CD4-positive, CD25-positive, alpha-beta regulatory T cell (primary cell): ENCODE measurements around the gene TTC31. TPM values are rescaled to one million over a fixed set of nuclear protein-coding genes. Genes with fewer than 3 reads are reported as not detected.

ENCODE experiments used
- ATAC-seq, 2 donors: fragments of 150-1000 bp; cut with Tn5 transposase; one replicate each; pipeline ENCODE4 v1.10.0; 2021; ENCODE audit warnings: low read depth in 2 of 2, moderate number of reproducible peaks in 2 of 2, moderate library complexity in 1 of 2
- DNase-seq, 3 donors: peaks; one replicate each; pipeline versions ENCODE4 v3.0.0 to v3.0.0-alpha.2; 2012 to 2022; ENCODE audit warnings: mixed read lengths in 1 of 3
- H3K27ac ChIP-seq: one replicate; pipeline ENCODE4 v1.7.0; 2013; ENCODE audit warnings: mild to moderate bottlenecking, low read length; ENCODE audit not compliant: insufficient read depth, poor library complexity, severe bottlenecking
- H3K27me3 ChIP-seq: one replicate; pipeline ENCODE4 v1.7.0; 2013; ENCODE audit warnings: low read length; ENCODE audit not compliant: control insufficient read depth, insufficient read depth
- H3K36me3 ChIP-seq: one replicate; pipeline ENCODE4 v1.7.0; 2013; ENCODE audit warnings: mild to moderate bottlenecking, low read length, moderate library complexity; ENCODE audit not compliant: control insufficient read depth, insufficient read depth
- H3K4me1 ChIP-seq: 2 replicates; pipeline ENCODE4 v1.7.0; 2013; ENCODE audit warnings: mild to moderate bottlenecking, low read length; ENCODE audit not compliant: insufficient read depth, control insufficient read depth, poor library complexity, severe bottlenecking
- H3K4me3 ChIP-seq: one replicate; pipeline ENCODE4 v1.7.0; 2013; ENCODE audit warnings: low read depth, mild to moderate bottlenecking, low read length, moderate library complexity
- H3K9me3 ChIP-seq, 2 experiments: 1 replicate in 1 of 2; 2 replicates in 1 of 2; pipeline ENCODE4 v1.7.0; 2013; ENCODE audit warnings: low read length in 2 of 2, mild to moderate bottlenecking in 1 of 2, moderate library complexity in 1 of 2; ENCODE audit not compliant: control insufficient read depth in 2 of 2
- H3K27ac Mint-ChIP-seq, 3 donors: one replicate each; pipeline ENCODE4 v1.8.0; 2020 to 2022; ENCODE audit warnings: mild to moderate bottlenecking in 3 of 3, mixed read lengths in 3 of 3, moderate library complexity in 2 of 3
- H3K27me3 Mint-ChIP-seq: one replicate; pipeline ENCODE4 v1.8.0; 2022; ENCODE audit warnings: mild to moderate bottlenecking, mixed read lengths
- H3K36me3 Mint-ChIP-seq: one replicate; pipeline ENCODE4 v1.8.0; 2020; ENCODE audit warnings: mixed read lengths
- H3K4me1 Mint-ChIP-seq, 4 donors: one replicate each; pipeline ENCODE4 v1.8.0; 2020 to 2022; ENCODE audit warnings: mixed read lengths in 4 of 4, mild to moderate bottlenecking in 1 of 4
- H3K4me3 Mint-ChIP-seq, 4 donors: one replicate each; pipeline ENCODE4 v1.8.0; 2020 to 2022; ENCODE audit warnings: mild to moderate bottlenecking in 4 of 4, mixed read lengths in 4 of 4, moderate library complexity in 3 of 4
- H3K9me3 Mint-ChIP-seq, 7 donors: one replicate each; pipeline ENCODE4 v1.8.0; 2020 to 2022; ENCODE audit warnings: mixed read lengths in 7 of 7, mild to moderate bottlenecking in 3 of 7, moderate library complexity in 2 of 7
- polyA plus RNA-seq, 4 donors: library from polyadenylated mRNA; unstranded; fragments of 300-500 nt; fragmentation: Illumina TruSeq; gene quantifications; one replicate each; pipeline ENCODE4 v1.2.3, GENCODE V29; 2021
- total RNA-seq: library from RNA; stranded (reverse); gene quantifications from one replicate; pipeline ENCODE4 v1.2.3, GENCODE V29; 2022

Gene TTC31
- total and polyA plus RNA-seq, 5 donors from 2014 or later, result 21.7 to 38.7 (median 23.4) TPM

- peaks cover 22% of the 10 kb centered on the region for H3K36me3 Mint-ChIP-seq
- H3K4me3 ChIP-seq, result no peak overlapping the region
- H3K9me3 Mint-ChIP-seq, result peaks cover 0 to 1% (median 0%) of the 10 kb centered on the region in 7 donors
- no peaks in the 10 kb centered on the region for H3K9me3 ChIP-seq
- H3K4me3 Mint-ChIP-seq, result peak overlapping the region in 3 of 4 donors; percentile 64 to 83 (median 78)
- ATAC-seq, result no peak
- H3K4me1 ChIP-seq, result peaks cover 40% of the 10 kb centered on the region
- no peak overlapping the region for H3K27ac ChIP-seq
- peaks cover 8% of the 10 kb centered on the region for H3K36me3 ChIP-seq
- peaks cover 62% of the 10 kb centered on the region for H3K27me3 Mint-ChIP-seq
- no peak for DNase-seq
- H3K27me3 ChIP-seq, result peaks cover 2% of the 10 kb centered on the region
- no peak overlapping the region for H3K27ac Mint-ChIP-seq
- peaks cover 0 to 71% (median 24%) of the 10 kb centered on the region in 4 donors for H3K4me1 Mint-ChIP-seq
Observed at GRCh38 chr2:74500578-74500946, 17.7 kb downstream of the TTC31 start.

GRCh38 chr2:74501335-74502071, 18.6 kb downstream of the TTC31 start:
- Mint-ChIP-seq H3K27ac (no peak overlapping the region), H3K4me3 (peak overlapping the region; percentile 67 to 83 (median 78)), H3K4me1 (peaks cover 0 to 79% (median 26%) of the 10 kb centered on the region in 4 donors), H3K9me3 (peaks cover 0 to 1% (median 0%) of the 10 kb centered on the region in 7 donors), H3K27me3 (peaks cover 62% of the 10 kb centered on the region), H3K36me3 (peaks cover 20% of the 10 kb centered on the region)
- Histone ChIP-seq H3K4me1 (peaks cover 47% of the 10 kb centered on the region), H3K4me3 (no peak overlapping the region), H3K9me3 (no peaks in the 10 kb centered on the region), H3K27ac (no peak overlapping the region), H3K36me3 (peaks cover 13% of the 10 kb centered on the region), H3K27me3 (peaks cover 2% of the 10 kb centered on the region)
- ATAC-seq (no peak), DNase-seq (no peak)

GRCh38 chr2:74502147-74502719, 19.4 kb downstream of the TTC31 start:
- Mint-ChIP-seq H3K27ac (no peak overlapping the region), H3K36me3 (peaks cover 23% of the 10 kb centered on the region)

GRCh38 chr2:74502720-74503505, 20.0 kb downstream of the TTC31 start:
- Histone ChIP-seq H3K27ac (no peak overlapping the region), H3K27me3 (peaks cover 2% of the 10 kb centered on the region), H3K4me3 (peak overlapping the region; percentile 32), H3K4me1 (peaks cover 51% of the 10 kb centered on the region), H3K9me3 (no peaks in the 10 kb centered on the region), H3K36me3 (peaks cover 13% of the 10 kb centered on the region)
- H3K27ac Mint-ChIP-seq, result peak overlapping the region in 1 of 3 donors; percentile 56
- H3K9me3 Mint-ChIP-seq, result peaks cover 0 to 5% (median 0%) of the 10 kb centered on the region in 7 donors
- peaks cover 5 to 85% (median 34%) of the 10 kb centered on the region in 4 donors for H3K4me1 Mint-ChIP-seq
- ATAC-seq (no peak), DNase-seq (peak in 1 of 3 donors; percentile 75)
- H3K27me3 Mint-ChIP-seq, result peaks cover 69% of the 10 kb centered on the region
- H3K36me3 Mint-ChIP-seq, result peaks cover 26% of the 10 kb centered on the region
- H3K4me3 Mint-ChIP-seq, result peak overlapping the region; percentile 68 to 84 (median 82)

More at GRCh38 chr2:74502147-74502719, 19.4 kb downstream of the TTC31 start:
- Histone ChIP-seq H3K4me1 (peaks cover 53% of the 10 kb centered on the region), H3K4me3 (no peak overlapping the region), H3K27ac (no peak overlapping the region), H3K9me3 (no peaks in the 10 kb centered on the region), H3K27me3 (peaks cover 2% of the 10 kb centered on the region), H3K36me3 (peaks cover 13% of the 10 kb centered on the region)
- peak overlapping the region; percentile 68 to 83 (median 78) for H3K4me3 Mint-ChIP-seq
- peaks cover 0 to 2% (median 0%) of the 10 kb centered on the region in 7 donors for H3K9me3 Mint-ChIP-seq
- DNase-seq (no peak), ATAC-seq (no peak)
- peaks cover 63% of the 10 kb centered on the region for H3K27me3 Mint-ChIP-seq
- H3K4me1 Mint-ChIP-seq, result peaks cover under 1 to 86% (median 31%) of the 10 kb centered on the region in 4 donors

GRCh38 chr2:74503506-74504475, 20.9 kb downstream of the TTC31 start:
- Histone ChIP-seq H3K4me3 (no peak overlapping the region), H3K27me3 (peaks cover 2% of the 10 kb centered on the region), H3K36me3 (peaks cover 13% of the 10 kb centered on the region), H3K4me1 (peaks cover 50% of the 10 kb centered on the region), H3K9me3 (no peaks in the 10 kb centered on the region), H3K27ac (no peak overlapping the region)
- no peak for DNase-seq
- Mint-ChIP-seq H3K9me3 (peaks cover 0 to 7% (median 0%) of the 10 kb centered on the region in 7 donors), H3K4me3 (peak overlapping the region; percentile 68 to 86 (median 82)), H3K27ac (peak overlapping the region in 1 of 3 donors; percentile 56), H3K4me1 (peaks cover 5 to 84% (median 28%) of the 10 kb centered on the region in 4 donors), H3K27me3 (peaks cover 68% of the 10 kb centered on the region), H3K36me3 (peaks cover 26% of the 10 kb centered on the region)
- ATAC-seq, result no peak

- ATAC-seq, result no peak
- Histone ChIP-seq H3K4me1 (peaks cover 42% of the 10 kb centered on the region), H3K36me3 (peaks cover 13% of the 10 kb centered on the region), H3K9me3 (no peaks in the 10 kb centered on the region), H3K4me3 (no peak overlapping the region), H3K27me3 (peaks cover 3% of the 10 kb centered on the region), H3K27ac (no peak overlapping the region)
- H3K36me3 Mint-ChIP-seq, result peaks cover 26% of the 10 kb centered on the region
- DNase-seq, result no peak
- H3K4me3 Mint-ChIP-seq, result peak overlapping the region; percentile 44 to 86 (median 78)
- peaks cover 0 to 7% (median 0%) of the 10 kb centered on the region in 7 donors for H3K9me3 Mint-ChIP-seq
- H3K27me3 Mint-ChIP-seq, result peaks cover 64% of the 10 kb centered on the region
- H3K27ac Mint-ChIP-seq, result no peak overlapping the region
- H3K4me1 Mint-ChIP-seq, result peaks cover 5 to 80% (median 25%) of the 10 kb centered on the region in 4 donors
Observed at GRCh38 chr2:74504591-74504990, 21.7 kb downstream of the TTC31 start.
